Parathyroid adenoma (tissue), 2 donors: Measurements from ENCODE around the gene RUNX2.

ENCODE experiments used
- H2AFZ ChIP-seq: fragments of 300-600 bp; sonication (generic); one replicate; pipeline ENCODE4 v1.7.0; 2017; ENCODE audit warnings: antibody characterized with exemption, mild to moderate bottlenecking
- H3K27ac ChIP-seq: fragments of 300-600 bp; sonication (generic); one replicate; pipeline ENCODE4 v1.7.0; 2017
- H3K27me3 ChIP-seq: fragments of 300-600 bp; sonication (generic); one replicate; pipeline ENCODE4 v1.7.0; 2017; ENCODE audit warnings: low read length; ENCODE audit not compliant: control insufficient read depth, insufficient read depth
- H3K36me3 ChIP-seq: fragments of 300-600 bp; sonication (generic); one replicate; pipeline ENCODE4 v1.7.0; 2017; ENCODE audit warnings: low read length; ENCODE audit not compliant: control insufficient read depth, insufficient read depth
- H3K4me1 ChIP-seq: fragments of 300-600 bp; sonication (generic); one replicate; pipeline ENCODE4 v1.7.0; 2017; ENCODE audit warnings: control low read depth
- H3K4me2 ChIP-seq: fragments of 300-600 bp; sonication (generic); one replicate; pipeline ENCODE4 v1.7.0; 2017; ENCODE audit warnings: low read length
- H3K4me3 ChIP-seq: fragments of 300-600 bp; sonication (generic); one replicate; pipeline ENCODE4 v1.7.0; 2017; ENCODE audit warnings: low read depth, low read length
- H3K79me2 ChIP-seq: fragments of 300-600 bp; sonication (generic); one replicate; pipeline ENCODE4 v1.7.0; 2017; ENCODE audit warnings: control low read depth
- H3K9ac ChIP-seq: fragments of 300-600 bp; sonication (generic); one replicate; pipeline ENCODE4 v1.7.0; 2017; ENCODE audit warnings: mild to moderate bottlenecking
- H3K9me3 ChIP-seq: fragments of 300-600 bp; sonication (generic); one replicate; pipeline ENCODE4 v1.7.0; 2017; ENCODE audit warnings: low read length; ENCODE audit not compliant: control insufficient read depth
- TF ChIP-seq, protein P1 (sequence below): fragments of 300-600 bp; sonication (generic); IDR thresholded peaks from one replicate; pipeline ENCODE4 v1.7.0; 2017; ENCODE audit warnings: antibody characterized with exemption, mild to moderate bottlenecking
- donor health status: primary hyperparathyroidism.

RUNX2 gene

DNA sequence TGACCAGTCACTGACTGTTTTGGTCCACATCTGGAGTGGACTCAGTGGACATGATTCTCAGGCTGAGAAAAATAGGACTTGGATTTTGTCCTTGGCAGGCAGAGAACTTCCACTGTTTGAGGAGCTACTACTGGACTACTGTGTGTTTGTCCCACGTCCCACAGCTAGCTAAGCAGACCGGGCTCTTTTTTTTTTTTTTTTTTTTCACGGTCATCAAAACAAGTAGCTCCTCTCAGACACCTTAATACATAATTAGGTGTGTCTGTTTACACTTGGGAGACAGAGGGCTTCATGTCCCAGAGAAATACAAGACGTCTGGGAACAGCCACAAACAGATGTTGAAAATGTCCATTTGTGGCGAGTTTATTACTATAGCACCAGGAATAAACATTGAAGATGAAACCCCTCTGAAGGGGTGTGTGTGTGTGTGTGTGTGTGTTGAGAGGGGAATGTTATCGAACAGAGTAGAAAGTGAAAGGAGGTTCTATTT lies 204.6 kb downstream of the RUNX2 start:
- H3K9me3 ChIP-seq, result no peaks in the 10 kb centered on the region
- no peak overlapping the region for H2AFZ ChIP-seq
- no peaks in the 10 kb centered on the region for H3K27me3 ChIP-seq
- no peaks in the 10 kb centered on the region for H3K36me3 ChIP-seq
- no peaks in the 10 kb centered on the region for H3K4me1 ChIP-seq
- no peak overlapping the region for H3K4me2 ChIP-seq
- H3K4me3 ChIP-seq, result no peak overlapping the region
- TF ChIP-seq, protein P1, sequence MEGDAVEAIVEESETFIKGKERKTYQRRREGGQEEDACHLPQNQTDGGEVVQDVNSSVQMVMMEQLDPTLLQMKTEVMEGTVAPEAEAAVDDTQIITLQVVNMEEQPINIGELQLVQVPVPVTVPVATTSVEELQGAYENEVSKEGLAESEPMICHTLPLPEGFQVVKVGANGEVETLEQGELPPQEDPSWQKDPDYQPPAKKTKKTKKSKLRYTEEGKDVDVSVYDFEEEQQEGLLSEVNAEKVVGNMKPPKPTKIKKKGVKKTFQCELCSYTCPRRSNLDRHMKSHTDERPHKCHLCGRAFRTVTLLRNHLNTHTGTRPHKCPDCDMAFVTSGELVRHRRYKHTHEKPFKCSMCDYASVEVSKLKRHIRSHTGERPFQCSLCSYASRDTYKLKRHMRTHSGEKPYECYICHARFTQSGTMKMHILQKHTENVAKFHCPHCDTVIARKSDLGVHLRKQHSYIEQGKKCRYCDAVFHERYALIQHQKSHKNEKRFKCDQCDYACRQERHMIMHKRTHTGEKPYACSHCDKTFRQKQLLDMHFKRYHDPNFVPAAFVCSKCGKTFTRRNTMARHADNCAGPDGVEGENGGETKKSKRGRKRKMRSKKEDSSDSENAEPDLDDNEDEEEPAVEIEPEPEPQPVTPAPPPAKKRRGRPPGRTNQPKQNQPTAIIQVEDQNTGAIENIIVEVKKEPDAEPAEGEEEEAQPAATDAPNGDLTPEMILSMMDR, result no peak
- no peaks in the 10 kb centered on the region for H3K79me2 ChIP-seq
- no peak overlapping the region for H3K9ac ChIP-seq
- H3K27ac ChIP-seq, result no peak overlapping the region

GRCh38 chr6:45533386-45533785 lies 205.3 kb downstream of the RUNX2 start:
- H3K9ac ChIP-seq, result no peak overlapping the region
- no peaks in the 10 kb centered on the region for H3K4me1 ChIP-seq
- peak overlapping the region; percentile 7 for H2AFZ ChIP-seq
- H3K4me3 ChIP-seq, result no peak overlapping the region
- TF ChIP-seq, protein P1, result no peak
- H3K79me2 ChIP-seq, result no peaks in the 10 kb centered on the region
- H3K27ac ChIP-seq, result no peak overlapping the region
- H3K4me2 ChIP-seq, result no peak overlapping the region
- no peaks in the 10 kb centered on the region for H3K9me3 ChIP-seq
- no peaks in the 10 kb centered on the region for H3K27me3 ChIP-seq
- H3K36me3 ChIP-seq, result no peaks in the 10 kb centered on the region

- Histone ChIP-seq H3K79me2 (no peaks in the 10 kb centered on the region), H3K4me2 (no peak overlapping the region), H3K9ac (no peak overlapping the region), H3K9me3 (no peaks in the 10 kb centered on the region), H3K4me1 (no peaks in the 10 kb centered on the region), H3K27ac (no peak overlapping the region), H3K36me3 (no peaks in the 10 kb centered on the region), H3K4me3 (no peak overlapping the region), H2AFZ (no peak overlapping the region), H3K27me3 (no peaks in the 10 kb centered on the region)
- TF ChIP-seq, protein P1, result no peak
Observed at GRCh38 chr6:45535933-45536332, 207.8 kb downstream of the RUNX2 start.

DNA sequence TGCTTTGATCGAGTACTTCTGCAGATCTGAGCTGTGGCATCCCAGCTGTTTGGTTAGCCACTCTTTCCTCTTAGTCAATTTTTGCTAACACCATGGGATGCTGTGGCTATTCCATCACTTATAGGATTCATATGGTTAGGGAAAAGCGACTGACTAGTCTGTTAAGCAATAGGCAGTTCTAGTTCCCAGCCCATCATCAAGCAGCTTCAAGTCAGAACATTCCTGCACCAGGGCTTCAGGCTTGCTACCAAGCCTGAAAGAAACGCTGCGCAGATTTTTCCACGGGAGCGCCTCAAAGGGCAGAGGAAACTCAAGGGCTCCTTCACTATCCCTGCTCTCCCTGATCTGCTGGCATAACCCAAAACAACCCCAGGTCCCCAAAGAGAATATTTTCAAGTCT lies 209.4 kb downstream of the RUNX2 start:
- H3K36me3 ChIP-seq, result no peaks in the 10 kb centered on the region
- no peak overlapping the region for H3K4me2 ChIP-seq
- TF ChIP-seq, protein P1, result no peak
- no peaks in the 10 kb centered on the region for H3K79me2 ChIP-seq
- no peak overlapping the region for H3K27ac ChIP-seq
- no peaks in the 10 kb centered on the region for H3K27me3 ChIP-seq
- no peak overlapping the region for H3K9ac ChIP-seq
- no peaks in the 10 kb centered on the region for H3K9me3 ChIP-seq
- no peaks in the 10 kb centered on the region for H3K4me1 ChIP-seq
- no peak overlapping the region for H3K4me3 ChIP-seq
- no peak overlapping the region for H2AFZ ChIP-seq
